Naive B cell (primary cell): ENCODE data around the gene GRID2. TPM values are rescaled to one million over a fixed set of nuclear protein-coding genes. Genes with fewer than 3 reads are reported as not detected.
"Not testable (repeated sequence)": the region's sequence is repeated elsewhere in the genome, so short reads cannot be mapped to it uniquely, and the experiment has no call there.

Experiments
- ATAC-seq, 2 donors: fragments of 150-1000 bp; cut with Tn5 transposase; 2 replicates each; pipeline ENCODE4 v1.10.0; 2021; ENCODE audit warnings: low read depth in 2 of 2, mild to moderate bottlenecking in 2 of 2, moderate library complexity in 2 of 2
- DNase-seq: peaks from one replicate; pipeline ENCODE4 v3.0.0; 2022
- H3K27ac Mint-ChIP-seq, 6 donors: one replicate each; pipeline ENCODE4 v1.8.0; 2020 to 2022; ENCODE audit warnings: mild to moderate bottlenecking in 6 of 6, mixed read lengths in 6 of 6, moderate library complexity in 5 of 6, inconsistent platforms in 2 of 6
- H3K27me3 Mint-ChIP-seq, 3 donors: one replicate each; pipeline ENCODE4 v1.8.0; 2021 to 2022; ENCODE audit warnings: mixed read lengths in 3 of 3, mild to moderate bottlenecking in 1 of 3
- H3K36me3 Mint-ChIP-seq, 2 donors: one replicate each; pipeline ENCODE4 v1.8.0; 2020 to 2022; ENCODE audit warnings: mixed read lengths in 2 of 2, inconsistent platforms in 1 of 2, mild to moderate bottlenecking in 1 of 2
- H3K4me1 Mint-ChIP-seq, 3 donors: one replicate each; pipeline ENCODE4 v1.8.0; 2020 to 2022; ENCODE audit warnings: mixed read lengths in 3 of 3, inconsistent platforms in 1 of 3, mild to moderate bottlenecking in 1 of 3, moderate library complexity in 1 of 3
- H3K4me3 Mint-ChIP-seq, 8 donors: one replicate each; pipeline ENCODE4 v1.8.0; 2020 to 2022; ENCODE audit warnings: mild to moderate bottlenecking in 8 of 8, mixed read lengths in 8 of 8, moderate library complexity in 8 of 8, inconsistent platforms in 2 of 8
- H3K9me3 Mint-ChIP-seq, 7 donors: one replicate each; pipeline ENCODE4 v1.8.0; 2020 to 2022; ENCODE audit warnings: mixed read lengths in 7 of 7, mild to moderate bottlenecking in 5 of 7, inconsistent platforms in 2 of 7, moderate library complexity in 1 of 7
- polyA plus RNA-seq, 6 donors: library from polyadenylated mRNA; unstranded; fragments of 300-500 nt; fragmentation: Illumina TruSeq; gene quantifications; one replicate each; pipeline ENCODE4 v1.2.3, GENCODE V29; 2021; ENCODE audit warnings: low read depth in 6 of 6

Gene GRID2
- polyA plus RNA-seq, 6 donors from 2014 or later, result not detected

- H3K4me1 Mint-ChIP-seq, result no peaks in the 10 kb centered on the region
- H3K36me3 Mint-ChIP-seq, result no peaks in the 10 kb centered on the region
- no peaks in the 10 kb centered on the region for H3K27me3 Mint-ChIP-seq
- H3K27ac Mint-ChIP-seq, result no peak overlapping the region
- peaks cover 0 to 6% (median 3%) of the 10 kb centered on the region in 7 donors for H3K9me3 Mint-ChIP-seq
- ATAC-seq (no peak), DNase-seq (no peak)
- no peak overlapping the region for H3K4me3 Mint-ChIP-seq
Measured at GRCh38 chr4:93355411-93355810, 1051.6 kb downstream of the GRID2 start.

GRCh38 chr4:93359586-93359985 is 1055.8 kb downstream of the GRID2 start:
- H3K27me3 Mint-ChIP-seq, result no peaks in the 10 kb centered on the region
- H3K36me3 Mint-ChIP-seq, result no peaks in the 10 kb centered on the region
- H3K27ac Mint-ChIP-seq, result no peak overlapping the region
- no peak for DNase-seq
- peaks cover 0 to 3% (median 2%) of the 10 kb centered on the region in 7 donors for H3K9me3 Mint-ChIP-seq
- H3K4me1 Mint-ChIP-seq, result no peaks in the 10 kb centered on the region
- no peak overlapping the region for H3K4me3 Mint-ChIP-seq
- no peak for ATAC-seq

- H3K27me3 Mint-ChIP-seq, DNase-seq, H3K4me3 Mint-ChIP-seq, H3K36me3 Mint-ChIP-seq, H3K27ac Mint-ChIP-seq, H3K4me1 Mint-ChIP-seq, ATAC-seq: not testable (repeated sequence)
- peaks cover 0 to 11% (median 6%) of the 10 kb centered on the region in 7 donors for H3K9me3 Mint-ChIP-seq
Measured at GRCh38 chr4:93366169-93366755, 1062.5 kb downstream of the GRID2 start.

DNA sequence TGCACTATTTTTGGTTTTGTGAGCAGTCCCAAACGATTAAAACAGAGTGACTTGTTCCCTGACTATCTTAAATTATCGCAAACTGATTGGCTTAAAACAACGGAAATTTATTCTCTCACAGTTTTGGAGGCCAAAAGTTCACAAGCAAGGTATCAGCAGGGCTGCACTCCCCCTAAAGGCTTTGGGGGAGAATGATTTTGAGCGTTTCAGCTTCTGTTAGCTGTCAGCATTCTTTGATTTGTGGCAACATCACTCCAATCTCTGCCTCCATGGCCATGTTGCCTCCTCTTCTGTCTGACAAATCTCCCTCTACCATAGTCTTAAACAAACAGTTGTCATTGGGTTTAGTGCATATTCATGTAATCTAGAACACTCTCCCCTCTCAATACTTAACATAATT is 1065.2 kb downstream of the GRID2 start:
- Mint-ChIP-seq H3K9me3 (peaks cover 0 to 11% (median 6%) of the 10 kb centered on the region in 7 donors), H3K27ac (no peak overlapping the region), H3K4me1 (no peaks in the 10 kb centered on the region), H3K36me3 (no peaks in the 10 kb centered on the region), H3K4me3 (no peak overlapping the region), H3K27me3 (no peaks in the 10 kb centered on the region)
- DNase-seq (no peak), ATAC-seq (no peak)

- Mint-ChIP-seq H3K4me3 (no peak overlapping the region), H3K27ac (peak overlapping the region in 1 of 6 donors; percentile 21), H3K27me3 (no peaks in the 10 kb centered on the region), H3K9me3 (peaks cover 0 to 11% (median 4%) of the 10 kb centered on the region in 7 donors), H3K4me1 (no peaks in the 10 kb centered on the region), H3K36me3 (no peaks in the 10 kb centered on the region)
- no peak for ATAC-seq
- no peak for DNase-seq
Measured at GRCh38 chr4:93370256-93370655, 1066.5 kb downstream of the GRID2 start.

- H3K4me1 Mint-ChIP-seq, result no peaks in the 10 kb centered on the region
- no peaks in the 10 kb centered on the region for H3K36me3 Mint-ChIP-seq
- ATAC-seq, result no peak
- H3K27me3 Mint-ChIP-seq, result no peaks in the 10 kb centered on the region
- H3K27ac Mint-ChIP-seq, result no peak overlapping the region
- DNase-seq, result no peak
- H3K4me3 Mint-ChIP-seq, result no peak overlapping the region
- peaks cover 0 to 7% (median 0%) of the 10 kb centered on the region in 7 donors for H3K9me3 Mint-ChIP-seq
Measured at GRCh38 chr4:93373893-93374860, 1070.4 kb downstream of the GRID2 start.

- ATAC-seq (no peak), DNase-seq (no peak)
- H3K27ac Mint-ChIP-seq, result no peak overlapping the region
- no peaks in the 10 kb centered on the region for H3K27me3 Mint-ChIP-seq
- H3K4me3 Mint-ChIP-seq, result no peak overlapping the region
- H3K36me3 Mint-ChIP-seq, result no peaks in the 10 kb centered on the region
- H3K9me3 Mint-ChIP-seq, result peaks cover 0 to 2% (median 0%) of the 10 kb centered on the region in 7 donors
- no peaks in the 10 kb centered on the region for H3K4me1 Mint-ChIP-seq
Measured at GRCh38 chr4:93384241-93384640, 1080.5 kb downstream of the GRID2 start.

- DNase-seq (no peak), ATAC-seq (no peak)
- Mint-ChIP-seq H3K4me1 (no peaks in the 10 kb centered on the region), H3K27me3 (no peaks in the 10 kb centered on the region), H3K27ac (no peak overlapping the region), H3K4me3 (no peak overlapping the region), H3K36me3 (no peaks in the 10 kb centered on the region), H3K9me3 (peaks cover 0 to 2% (median 0%) of the 10 kb centered on the region in 7 donors)
Measured at GRCh38 chr4:93384887-93385286, 1081.1 kb downstream of the GRID2 start.

GRCh38 chr4:93394545-93395081 is 1090.8 kb downstream of the GRID2 start:
- Mint-ChIP-seq H3K36me3 (no peaks in the 10 kb centered on the region), H3K4me1 (no peaks in the 10 kb centered on the region), H3K4me3 (no peak overlapping the region), H3K27ac (no peak overlapping the region), H3K9me3 (no peaks in the 10 kb centered on the region), H3K27me3 (no peaks in the 10 kb centered on the region)
- DNase-seq (no peak), ATAC-seq (no peak)

DNA sequence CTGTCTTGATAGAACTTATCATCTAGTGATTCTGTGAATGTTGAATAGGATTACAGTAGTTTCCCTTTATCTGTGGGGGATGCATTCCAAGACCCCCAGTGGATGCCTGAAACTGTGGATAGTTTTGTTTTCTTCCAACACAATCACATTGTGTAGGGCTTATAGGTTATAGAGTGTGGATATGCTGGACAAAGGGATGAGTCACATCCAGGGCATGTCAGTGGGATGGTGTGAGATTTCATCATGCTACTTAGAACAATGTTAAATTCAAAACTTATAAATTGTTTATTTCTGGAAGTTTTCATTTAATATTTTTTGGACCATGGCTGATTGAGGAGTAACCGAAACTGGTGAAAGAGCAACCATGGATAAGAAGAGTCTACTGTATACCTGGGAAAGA is 1092.5 kb downstream of the GRID2 start:
- DNase-seq (no peak), ATAC-seq (no peak)
- Mint-ChIP-seq H3K27me3 (no peaks in the 10 kb centered on the region), H3K9me3 (no peaks in the 10 kb centered on the region), H3K27ac (no peak overlapping the region), H3K4me3 (no peak overlapping the region), H3K4me1 (no peaks in the 10 kb centered on the region), H3K36me3 (no peaks in the 10 kb centered on the region)

- ATAC-seq (no peak), DNase-seq (no peak)
- no peaks in the 10 kb centered on the region for H3K36me3 Mint-ChIP-seq
- H3K9me3 Mint-ChIP-seq, result peaks cover 0 to 5% (median 0%) of the 10 kb centered on the region in 7 donors
- H3K27me3 Mint-ChIP-seq, result no peaks in the 10 kb centered on the region
- H3K4me1 Mint-ChIP-seq, result no peaks in the 10 kb centered on the region
- H3K27ac Mint-ChIP-seq, result no peak overlapping the region
- H3K4me3 Mint-ChIP-seq, result no peak overlapping the region
Measured at GRCh38 chr4:93403571-93403970, 1099.8 kb downstream of the GRID2 start.

- Mint-ChIP-seq H3K27me3 (no peaks in the 10 kb centered on the region), H3K4me3 (no peak overlapping the region), H3K9me3 (peaks cover 0 to 5% (median 3%) of the 10 kb centered on the region in 7 donors), H3K4me1 (no peaks in the 10 kb centered on the region), H3K27ac (no peak overlapping the region), H3K36me3 (no peaks in the 10 kb centered on the region)
- ATAC-seq, result no peak
- no peak for DNase-seq
Measured at GRCh38 chr4:93407493-93408275, 1103.9 kb downstream of the GRID2 start.

GRCh38 chr4:93409035-93409434 is 1105.3 kb downstream of the GRID2 start:
- Mint-ChIP-seq H3K27me3 (no peaks in the 10 kb centered on the region), H3K36me3 (no peaks in the 10 kb centered on the region), H3K9me3 (peaks cover 0 to 5% (median 3%) of the 10 kb centered on the region in 7 donors), H3K4me1 (no peaks in the 10 kb centered on the region), H3K4me3 (no peak overlapping the region), H3K27ac (no peak overlapping the region)
- ATAC-seq (no peak), DNase-seq (no peak)
